Liver (tissue), 3 donors: ENCODE results near the gene GLT1D1.

ENCODE experiments used
- EGR1 ChIP-seq, 2 donors: IDR thresholded peaks; 2 replicates each; pipeline ENCODE4 v1.6.1; 2016 to 2018; ENCODE audit warnings: antibody characterized with exemption in 2 of 2, low read depth in 2 of 2
- TF ChIP-seq, protein P1 (sequence below): fragments of 150-350 bp; IDR thresholded peaks from 2 replicates; pipeline ENCODE4 v1.5.1; 2017; ENCODE audit warnings: improper control_type of control experiment, low read depth, low read length; ENCODE audit not compliant: missing input control
- TF ChIP-seq, protein P2 (sequence below): IDR thresholded peaks from 2 replicates; pipeline ENCODE4 v1.6.1; 2016; ENCODE audit warnings: antibody characterized with exemption
- donor health status: healthy.
- donor health status: healthy.

DNA sequence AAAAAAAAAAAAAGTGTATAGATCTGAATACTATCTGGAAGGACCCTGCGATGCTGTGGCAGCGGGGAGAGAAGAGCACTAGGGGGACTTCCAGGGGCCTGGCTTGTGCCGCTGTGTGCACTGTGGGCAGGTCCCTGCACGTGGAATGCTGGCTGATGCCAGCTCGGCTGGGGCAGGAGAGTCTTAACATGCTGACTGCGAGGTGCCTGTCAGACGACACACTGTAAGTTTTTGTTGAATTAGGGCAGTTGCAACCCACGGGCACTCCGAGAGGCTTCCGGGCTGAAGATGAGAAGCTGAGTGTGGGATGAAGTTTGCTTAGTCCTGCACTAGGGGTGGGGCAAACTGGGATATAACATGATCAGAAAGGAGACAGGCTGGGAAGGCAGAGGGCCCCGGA, 10.7 kb downstream of the GLT1D1 start:
- TF ChIP-seq, protein P1, sequence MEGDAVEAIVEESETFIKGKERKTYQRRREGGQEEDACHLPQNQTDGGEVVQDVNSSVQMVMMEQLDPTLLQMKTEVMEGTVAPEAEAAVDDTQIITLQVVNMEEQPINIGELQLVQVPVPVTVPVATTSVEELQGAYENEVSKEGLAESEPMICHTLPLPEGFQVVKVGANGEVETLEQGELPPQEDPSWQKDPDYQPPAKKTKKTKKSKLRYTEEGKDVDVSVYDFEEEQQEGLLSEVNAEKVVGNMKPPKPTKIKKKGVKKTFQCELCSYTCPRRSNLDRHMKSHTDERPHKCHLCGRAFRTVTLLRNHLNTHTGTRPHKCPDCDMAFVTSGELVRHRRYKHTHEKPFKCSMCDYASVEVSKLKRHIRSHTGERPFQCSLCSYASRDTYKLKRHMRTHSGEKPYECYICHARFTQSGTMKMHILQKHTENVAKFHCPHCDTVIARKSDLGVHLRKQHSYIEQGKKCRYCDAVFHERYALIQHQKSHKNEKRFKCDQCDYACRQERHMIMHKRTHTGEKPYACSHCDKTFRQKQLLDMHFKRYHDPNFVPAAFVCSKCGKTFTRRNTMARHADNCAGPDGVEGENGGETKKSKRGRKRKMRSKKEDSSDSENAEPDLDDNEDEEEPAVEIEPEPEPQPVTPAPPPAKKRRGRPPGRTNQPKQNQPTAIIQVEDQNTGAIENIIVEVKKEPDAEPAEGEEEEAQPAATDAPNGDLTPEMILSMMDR = no peak
- no peak for TF ChIP-seq EGR1 (IDR thresholded peaks at IDR 0.05; ENCODE audit: low read depth in 2 of 2)
- TF ChIP-seq, protein P2, sequence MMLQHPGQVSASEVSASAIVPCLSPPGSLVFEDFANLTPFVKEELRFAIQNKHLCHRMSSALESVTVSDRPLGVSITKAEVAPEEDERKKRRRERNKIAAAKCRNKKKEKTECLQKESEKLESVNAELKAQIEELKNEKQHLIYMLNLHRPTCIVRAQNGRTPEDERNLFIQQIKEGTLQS = no peak
